ENCODE data around the gene GPR35. TPM values are rescaled to one million over a fixed set of nuclear protein-coding genes. Genes with fewer than 3 reads are reported as not detected.
"Not testable (repeated sequence)": the region's sequence is repeated elsewhere in the genome, so short reads cannot be mapped to it uniquely, and the experiment has no call there.

Gene GPR35
- total RNA-seq, 1 donor from 2014 or later = not detected

DNA sequence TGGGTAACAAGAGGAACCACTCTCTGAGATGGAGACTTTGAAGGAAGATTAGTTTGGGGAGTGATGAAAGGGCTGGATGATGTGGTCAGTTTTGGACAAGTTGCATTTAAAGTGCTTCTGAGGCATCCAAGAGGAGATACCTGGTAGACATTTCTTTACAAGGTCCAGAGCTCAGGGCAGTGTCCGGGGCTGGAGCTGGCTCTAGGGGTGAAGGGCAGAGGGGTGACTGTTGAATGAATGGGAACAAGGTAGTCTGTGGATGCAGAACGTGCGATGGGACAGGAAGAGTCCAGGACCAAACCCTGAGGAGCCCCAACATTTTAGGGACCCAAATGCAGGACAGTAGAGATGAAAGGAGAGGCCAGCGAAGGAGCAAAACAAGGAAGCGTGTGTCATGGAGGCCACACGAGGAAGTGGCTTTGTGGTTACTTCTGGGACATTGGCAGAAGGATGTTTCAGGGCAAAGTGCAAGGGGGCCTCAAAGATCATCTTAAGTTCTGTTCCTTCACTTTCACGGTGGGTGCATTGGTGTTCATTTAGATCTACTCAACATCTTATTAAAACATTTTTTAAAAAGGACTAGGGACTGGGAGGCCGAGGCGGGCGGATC, 13.6 kb upstream of the GPR35 start:
- TF ChIP-seq, protein P1, sequence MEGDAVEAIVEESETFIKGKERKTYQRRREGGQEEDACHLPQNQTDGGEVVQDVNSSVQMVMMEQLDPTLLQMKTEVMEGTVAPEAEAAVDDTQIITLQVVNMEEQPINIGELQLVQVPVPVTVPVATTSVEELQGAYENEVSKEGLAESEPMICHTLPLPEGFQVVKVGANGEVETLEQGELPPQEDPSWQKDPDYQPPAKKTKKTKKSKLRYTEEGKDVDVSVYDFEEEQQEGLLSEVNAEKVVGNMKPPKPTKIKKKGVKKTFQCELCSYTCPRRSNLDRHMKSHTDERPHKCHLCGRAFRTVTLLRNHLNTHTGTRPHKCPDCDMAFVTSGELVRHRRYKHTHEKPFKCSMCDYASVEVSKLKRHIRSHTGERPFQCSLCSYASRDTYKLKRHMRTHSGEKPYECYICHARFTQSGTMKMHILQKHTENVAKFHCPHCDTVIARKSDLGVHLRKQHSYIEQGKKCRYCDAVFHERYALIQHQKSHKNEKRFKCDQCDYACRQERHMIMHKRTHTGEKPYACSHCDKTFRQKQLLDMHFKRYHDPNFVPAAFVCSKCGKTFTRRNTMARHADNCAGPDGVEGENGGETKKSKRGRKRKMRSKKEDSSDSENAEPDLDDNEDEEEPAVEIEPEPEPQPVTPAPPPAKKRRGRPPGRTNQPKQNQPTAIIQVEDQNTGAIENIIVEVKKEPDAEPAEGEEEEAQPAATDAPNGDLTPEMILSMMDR (conservative IDR thresholded peaks at IDR 0.05; ENCODE audit: low read depth, low read length) = no peak
- DNase-seq (ENCODE audit: low read depth) = no peak

DNA sequence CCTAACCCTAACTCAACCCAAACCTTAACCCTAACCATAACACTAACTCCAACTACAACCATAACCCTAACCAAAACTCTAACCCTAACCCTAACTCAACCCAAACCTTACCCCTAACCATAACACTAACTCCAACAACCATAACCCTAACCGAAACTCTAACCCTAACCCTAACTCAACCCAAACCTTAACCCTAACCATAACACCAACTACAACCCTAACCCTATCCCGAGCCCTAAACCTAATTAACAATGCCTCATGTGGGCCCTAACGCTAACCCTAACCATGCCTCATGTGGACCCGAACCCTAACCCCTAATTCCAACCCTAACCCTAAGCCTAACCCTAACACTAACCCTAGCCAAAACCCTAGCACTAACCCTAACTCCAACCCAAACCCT, 11.5 kb upstream of the GPR35 start:
- no peak for DNase-seq (ENCODE audit: low read depth)
- TF ChIP-seq, protein P1 (conservative IDR thresholded peaks at IDR 0.05; ENCODE audit: low read depth, low read length) = no peak
- H3K4me3 ChIP-seq (ENCODE audit: low read depth, low read length) = no peak overlapping the region

More for the DNA sequence above, 13.6 kb upstream of the GPR35 start:
- no peak overlapping the region for H3K4me3 ChIP-seq (ENCODE audit: low read depth, low read length)

DNA sequence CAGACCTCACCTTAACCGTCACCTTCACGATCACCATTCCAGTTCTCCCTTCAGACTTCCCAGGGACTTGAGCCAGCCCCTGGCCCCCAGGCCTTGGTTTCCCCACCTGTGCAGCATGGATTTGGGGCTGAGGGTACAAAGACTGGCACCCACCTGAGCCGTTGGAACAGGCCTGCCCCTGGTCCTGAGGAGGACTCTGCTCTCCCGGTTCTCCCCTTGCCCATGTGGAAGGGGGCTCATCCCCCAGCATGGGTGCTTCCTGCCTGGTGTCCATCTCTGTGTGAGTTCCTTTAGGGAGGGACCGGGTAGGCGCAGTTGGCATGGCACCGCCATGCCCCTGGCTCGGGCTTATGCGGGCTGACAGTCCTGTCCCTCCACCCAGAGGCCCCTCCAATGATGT, 10.9 kb upstream of the GPR35 start:
- TF ChIP-seq, protein P1 (conservative IDR thresholded peaks at IDR 0.05; ENCODE audit: low read depth, low read length) = no peak
- no peak overlapping the region for H3K4me3 ChIP-seq (ENCODE audit: low read depth, low read length)
- no peak for DNase-seq (ENCODE audit: low read depth)

DNA sequence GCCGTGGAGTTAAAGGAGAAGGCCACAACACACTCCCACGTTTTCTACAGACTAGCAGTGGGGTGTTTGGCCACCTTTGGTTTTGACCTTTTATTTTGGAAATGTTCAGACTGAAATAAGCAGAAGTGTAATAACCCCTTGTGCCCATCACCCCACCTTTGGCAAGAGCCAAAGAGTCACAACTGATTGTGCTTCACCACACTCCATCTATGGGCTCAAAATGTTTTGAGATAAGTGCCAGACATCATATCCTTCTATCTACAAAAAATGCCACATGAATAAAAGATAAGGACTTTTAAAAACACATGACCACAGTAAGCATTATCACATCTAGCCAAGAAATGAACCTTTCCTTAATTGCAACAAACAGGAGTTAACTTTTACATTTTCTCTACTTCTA, 9.9 kb upstream of the GPR35 start:
- no peak overlapping the region for H3K4me3 ChIP-seq (ENCODE audit: low read depth, low read length)
- TF ChIP-seq, protein P1 (conservative IDR thresholded peaks at IDR 0.05; ENCODE audit: low read depth, low read length) = no peak
- DNase-seq (ENCODE audit: low read depth) = no peak

DNA sequence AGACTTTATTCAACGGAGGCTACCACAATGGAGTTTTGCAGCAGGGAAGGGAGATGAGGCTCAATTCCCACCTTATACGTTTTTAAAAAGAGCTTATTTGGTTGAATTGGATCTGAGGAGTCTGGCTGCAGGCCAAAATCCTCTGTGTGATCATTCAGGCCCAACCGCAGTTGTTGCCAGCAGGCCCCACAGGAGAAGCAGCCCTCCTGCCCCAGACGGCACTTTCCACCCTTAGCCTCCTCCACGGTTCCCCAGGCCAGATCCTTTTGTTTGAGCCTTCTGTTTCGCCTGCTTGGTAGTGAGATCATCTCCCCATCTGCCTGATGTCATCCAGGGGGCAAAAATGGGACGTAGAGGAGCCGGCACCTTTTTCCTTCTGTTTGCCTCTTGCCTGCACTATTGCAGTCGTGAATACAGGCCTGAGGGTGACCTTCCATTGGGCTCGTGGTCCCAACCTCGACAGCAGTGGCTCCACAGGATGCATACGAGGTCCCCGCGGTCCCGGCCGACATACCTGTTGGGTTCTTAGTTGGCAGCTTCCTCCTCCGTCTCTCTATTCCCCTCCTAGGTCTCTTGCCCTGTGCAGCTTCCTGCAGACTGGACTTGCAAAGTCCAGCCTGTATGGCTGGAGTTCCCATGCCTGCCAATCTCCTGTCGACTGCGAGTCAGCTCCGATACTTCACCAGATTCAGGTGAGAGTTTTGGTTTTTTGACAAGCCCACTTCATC, 9.3 kb upstream of the GPR35 start:
- TF ChIP-seq, protein P1 (conservative IDR thresholded peaks at IDR 0.05; ENCODE audit: low read depth, low read length) = no peak
- no peak overlapping the region for H3K4me3 ChIP-seq (ENCODE audit: low read depth, low read length)
- DNase-seq (ENCODE audit: low read depth) = no peak

DNA sequence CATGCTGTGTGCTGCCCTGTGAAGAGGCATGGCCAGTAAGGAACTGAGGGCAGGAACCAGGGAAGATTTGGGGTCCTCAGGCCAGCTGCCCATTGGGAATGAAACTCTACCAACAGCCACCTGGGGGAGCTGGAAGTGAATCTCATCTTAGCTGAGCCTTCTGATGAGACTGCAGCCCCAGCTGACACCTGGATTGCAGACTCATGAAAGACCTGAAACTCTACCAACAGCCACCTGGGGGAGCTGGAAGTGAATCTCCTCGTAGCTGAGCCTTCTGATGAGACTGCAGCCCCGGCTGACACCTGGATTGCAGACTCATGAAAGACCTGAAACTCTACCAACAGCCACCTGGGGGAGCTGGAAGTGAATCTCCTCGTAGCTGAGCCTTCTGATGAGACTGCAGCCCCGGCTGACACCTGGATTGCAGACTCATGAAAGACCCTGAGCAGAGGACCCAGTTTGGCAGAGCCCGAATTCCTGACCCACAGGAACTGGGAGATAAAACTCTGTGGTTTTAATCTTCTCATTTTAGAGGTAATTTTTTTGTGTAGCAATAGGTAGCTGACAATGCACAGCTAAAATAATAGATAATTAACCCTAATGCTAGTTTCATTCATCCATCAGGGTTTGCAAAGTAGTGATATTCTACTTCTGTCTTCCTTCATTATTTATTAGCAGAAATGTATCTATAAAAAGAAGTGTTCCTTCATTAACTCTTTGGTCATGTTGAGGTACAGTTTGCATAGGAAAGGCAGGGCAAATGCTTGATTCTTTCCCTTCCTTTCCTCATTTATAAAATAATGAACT, 8.2 kb upstream of the GPR35 start:
- not testable (repeated sequence) for DNase-seq (ENCODE audit: low read depth); H3K4me3 ChIP-seq (ENCODE audit: low read depth, low read length)

DNA sequence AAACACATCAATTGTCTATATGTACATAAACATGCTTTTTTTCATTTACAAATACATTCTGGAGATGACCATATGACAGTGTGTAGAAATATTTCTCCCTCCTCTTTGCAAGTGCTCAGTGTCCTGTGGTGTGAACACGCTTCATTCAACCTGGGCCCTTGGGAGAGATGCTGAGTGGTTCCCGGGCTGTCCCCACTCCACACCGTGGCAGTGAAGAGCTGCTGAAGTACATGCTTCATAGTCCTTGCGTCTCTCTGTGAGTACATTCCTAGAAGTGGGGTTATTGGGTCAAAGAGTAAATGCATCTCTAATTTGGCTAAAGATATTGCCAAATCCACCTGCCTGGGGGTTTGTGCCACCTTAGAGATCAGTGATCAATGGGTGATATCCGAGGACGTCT, 6.5 kb upstream of the GPR35 start:
- DNase-seq (ENCODE audit: low read depth) = no peak
- TF ChIP-seq, protein P1 (conservative IDR thresholded peaks at IDR 0.05; ENCODE audit: low read depth, low read length) = no peak
- no peak overlapping the region for H3K4me3 ChIP-seq (ENCODE audit: low read depth, low read length)

All from epithelial cell of proximal tubule (primary cell).